ENCODE measurements around the gene SEC61B. TPM values are rescaled to one million over a fixed set of nuclear protein-coding genes. Genes with fewer than 3 reads are reported as not detected.

Gene SEC61B
- total and polyA plus RNA-seq, 2 donors (not counting 3 experiments of a cell fraction or from before 2014, with no cell fraction given): 242 to 594 TPM

DNA sequence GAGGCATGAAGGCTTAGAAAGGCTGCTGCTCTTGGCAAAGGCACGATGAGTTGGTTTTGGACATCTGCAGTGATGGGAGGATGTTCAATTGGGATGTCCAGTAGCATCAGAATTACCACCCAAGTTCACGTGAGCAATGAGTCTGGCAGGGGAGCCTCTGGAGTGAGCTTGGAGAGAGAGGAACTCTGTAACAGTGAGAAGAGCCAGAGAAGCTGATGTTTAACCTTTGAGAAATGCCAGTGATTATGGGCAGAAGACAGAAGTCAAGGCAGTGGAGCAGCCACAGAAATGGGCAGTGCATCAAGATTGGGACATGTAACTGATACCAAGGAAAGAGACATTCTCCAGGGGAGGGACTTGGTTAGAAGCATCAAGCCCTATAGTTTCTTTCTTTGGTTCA lies 39.8 kb downstream of the SEC61B start:
- Histone ChIP-seq H4K20me1 (replicated peaks; ENCODE audit: control insufficient read depth, extremely low read depth, insufficient read depth, low read length) (no peaks in the 10 kb centered on the region), H3K9ac (replicated peaks; ENCODE audit: extremely low read depth, insufficient read depth, low read length) (no peak overlapping the region), H3K9me1 (replicated peaks; ENCODE audit: control insufficient read depth, extremely low read depth, insufficient read depth, low read length) (no peaks in the 10 kb centered on the region), H3K79me2 (ENCODE audit: control insufficient read depth, insufficient read depth, low read length) (no peaks in the 10 kb centered on the region), H3K9me3 (replicated peaks; ENCODE audit: control insufficient read depth, insufficient read depth, low read length) (no peaks in the 10 kb centered on the region), H3K4me3 (replicated peaks in 1 of 3; ENCODE audit: insufficient read depth in 1 of 3, low read depth in 1 of 3, low read length in 3 of 3) (no peak overlapping the region), H3K27me3 (ENCODE audit: control insufficient read depth in 2 of 2, insufficient read depth in 2 of 2, low read length in 2 of 2) (no peaks in the 10 kb centered on the region), H3K36me3 (ENCODE audit: control insufficient read depth in 2 of 2, extremely low read depth in 1 of 2, insufficient read depth in 2 of 2, low read length in 2 of 2) (no peaks in the 10 kb centered on the region), H3K4me2 (ENCODE audit: insufficient read depth, low read length) (no peak overlapping the region), H3K27ac (ENCODE audit: insufficient read depth, low read depth, low read length) (no peak overlapping the region), H3K4me1 (ENCODE audit: control insufficient read depth, extremely low read depth, insufficient read depth, low read length) (peaks cover 6% of the 10 kb centered on the region), H2AFZ (ENCODE audit: low read depth, low read length) (no peak overlapping the region)
- no peak for DNase-seq (ENCODE audit: low read depth, low spot score)
- TF ChIP-seq JUN (IDR thresholded peaks at IDR 0.05; ENCODE audit: borderline replicate concordance, insufficient read depth, insufficient read length, low read depth) (no peak), POLR2A (IDR thresholded peaks at IDR 0.05; ENCODE audit: low read depth, low read length) (no peak), POLR2AphosphoS5 (IDR thresholded peaks at IDR 0.05; ENCODE audit: insufficient read depth, low read depth, low read length) (no peak)
- intact Hi-C loops (cut with micrococcal nuclease): no loop called here
- no peak for FAIRE-seq
- dilution Hi-C loops (cut with MboI; ENCODE audit: extremely low pct_ligation_motif_present, low sequenced_read_pairs): no loop called here
- CTCF ChIA-PET: no interaction called here
- no TSS peak for BruUV-seq (replicated peaks)
- POLR2A ChIA-PET: no interaction called here

GRCh38 chr9:99262949-99263418 lies 40.9 kb downstream of the SEC61B start:
- no peak for TF ChIP-seq MYC (IDR thresholded peaks at IDR 0.05; ENCODE audit: low read depth, low read length)
- TF ChIP-seq EZH2 (IDR thresholded peaks at IDR 0.05; ENCODE audit: borderline replicate concordance, low read depth, low read length, severe bottlenecking): no peak
- no peak for TF ChIP-seq POLR2AphosphoS5 (IDR thresholded peaks at IDR 0.05; ENCODE audit: insufficient read depth, low read depth, low read length)
- TF ChIP-seq JUN (IDR thresholded peaks at IDR 0.05; ENCODE audit: borderline replicate concordance, insufficient read depth, insufficient read length, low read depth): no peak
- TF ChIP-seq, protein P1, sequence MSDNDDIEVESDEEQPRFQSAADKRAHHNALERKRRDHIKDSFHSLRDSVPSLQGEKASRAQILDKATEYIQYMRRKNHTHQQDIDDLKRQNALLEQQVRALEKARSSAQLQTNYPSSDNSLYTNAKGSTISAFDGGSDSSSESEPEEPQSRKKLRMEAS (IDR thresholded peaks at IDR 0.05; ENCODE audit: insufficient read depth, insufficient read length): no peak
- TF ChIP-seq CTCF (IDR thresholded peaks at IDR 0.05; ENCODE audit: extremely low read depth in 1 of 2, insufficient read depth in 1 of 2, low read depth in 1 of 2, low read length in 2 of 2): no peak
- no peak for TF ChIP-seq POLR2A (IDR thresholded peaks at IDR 0.05; ENCODE audit: low read depth, low read length)
- TF ChIP-seq GATA2 (IDR thresholded peaks at IDR 0.05; ENCODE audit: insufficient read depth, insufficient read length, low read depth, low read length): no peak
- TF ChIP-seq FOS (IDR thresholded peaks at IDR 0.05; ENCODE audit: borderline replicate concordance, insufficient read depth, low read length): no peak
- Histone ChIP-seq H3K79me2 (ENCODE audit: control insufficient read depth, insufficient read depth, low read length) (no peaks in the 10 kb centered on the region), H4K20me1 (replicated peaks; ENCODE audit: control insufficient read depth, extremely low read depth, insufficient read depth, low read length) (no peaks in the 10 kb centered on the region), H3K9me3 (replicated peaks; ENCODE audit: control insufficient read depth, insufficient read depth, low read length) (no peaks in the 10 kb centered on the region), H3K27me3 (ENCODE audit: control insufficient read depth in 2 of 2, insufficient read depth in 2 of 2, low read length in 2 of 2) (no peaks in the 10 kb centered on the region), H3K9ac (replicated peaks; ENCODE audit: extremely low read depth, insufficient read depth, low read length) (no peak overlapping the region), H2AFZ (ENCODE audit: low read depth, low read length) (no peak overlapping the region), H3K4me2 (ENCODE audit: insufficient read depth, low read length) (no peak overlapping the region), H3K36me3 (ENCODE audit: control insufficient read depth in 2 of 2, extremely low read depth in 1 of 2, insufficient read depth in 2 of 2, low read length in 2 of 2) (no peaks in the 10 kb centered on the region), H3K9me1 (replicated peaks; ENCODE audit: control insufficient read depth, extremely low read depth, insufficient read depth, low read length) (no peaks in the 10 kb centered on the region), H3K27ac (ENCODE audit: insufficient read depth, low read depth, low read length) (no peak overlapping the region), H3K4me1 (ENCODE audit: control insufficient read depth, extremely low read depth, insufficient read depth, low read length) (peaks cover 6% of the 10 kb centered on the region), H3K4me3 (replicated peaks in 1 of 3; ENCODE audit: insufficient read depth in 1 of 3, low read depth in 1 of 3, low read length in 3 of 3) (no peak overlapping the region)
- FAIRE-seq (no peak), DNase-seq (ENCODE audit: low read depth, low spot score) (no peak)
- BruUV-seq (replicated peaks): no TSS peak
- CTCF ChIA-PET: no interaction called here
- intact Hi-C loops (cut with micrococcal nuclease) (no loop called here), dilution Hi-C loops (cut with MboI; ENCODE audit: extremely low pct_ligation_motif_present, low sequenced_read_pairs) (no loop called here)
- POLR2A ChIA-PET: no interaction called here

Data from endothelial cell of umbilical vein (primary cell).